Effector memory CD8-positive, alpha-beta T cell (primary cell): Measurements from ENCODE around the gene MGLL.
A peak's percentile ranks its signal among the peaks of the same experiment; 100 is the strongest.

ENCODE experiments used
- ATAC-seq: fragments of 150-1000 bp; cut with Tn5 transposase; replicated peaks from 2 replicates; pipeline ENCODE4 v1.10.0; 2021; ENCODE audit warnings: mild to moderate bottlenecking, moderate library complexity
- DNase-seq, 3 experiments: peaks; one replicate each; pipeline ENCODE4 v3.0.0; 2021
- H3K27ac Mint-ChIP-seq, 2 donors: one replicate each; pipeline ENCODE4 v1.8.0; 2022; ENCODE audit warnings: mild to moderate bottlenecking in 2 of 2, mixed read lengths in 2 of 2, moderate library complexity in 2 of 2
- H3K27me3 Mint-ChIP-seq, 2 donors: one replicate each; pipeline ENCODE4 v1.8.0; 2022; ENCODE audit warnings: mixed read lengths in 2 of 2
- H3K36me3 Mint-ChIP-seq: one replicate; pipeline ENCODE4 v1.8.0; 2022; ENCODE audit warnings: mild to moderate bottlenecking, moderate library complexity, mixed read lengths; ENCODE audit not compliant: insufficient read depth
- H3K4me1 Mint-ChIP-seq, 2 donors: one replicate each; pipeline ENCODE4 v1.8.0; 2022; ENCODE audit warnings: low read depth in 2 of 2, mixed read lengths in 2 of 2
- H3K4me3 Mint-ChIP-seq, 2 donors: one replicate each; pipeline ENCODE4 v1.8.0; 2022; ENCODE audit warnings: mild to moderate bottlenecking in 2 of 2, mixed read lengths in 2 of 2, moderate library complexity in 2 of 2
- H3K9me3 Mint-ChIP-seq, 2 donors: one replicate each; pipeline ENCODE4 v1.8.0; 2022; ENCODE audit warnings: mixed read lengths in 2 of 2

The MGLL gene

GRCh38 chr3:127747066-127747465 is 75.2 kb downstream of the MGLL start:
- H3K27me3 Mint-ChIP-seq, result peaks cover 22 to 37% of the 10 kb centered on the region in 2 donors
- H3K9me3 Mint-ChIP-seq, result no peaks in the 10 kb centered on the region
- H3K27ac Mint-ChIP-seq, result no peak overlapping the region
- DNase-seq, result no peak
- no peaks in the 10 kb centered on the region for H3K4me1 Mint-ChIP-seq
- H3K36me3 Mint-ChIP-seq, result no peaks in the 10 kb centered on the region
- no peak overlapping the region for H3K4me3 Mint-ChIP-seq
- ATAC-seq, result no peak

- H3K27ac Mint-ChIP-seq, result no peak overlapping the region
- peaks cover 22 to 37% of the 10 kb centered on the region in 2 donors for H3K27me3 Mint-ChIP-seq
- H3K9me3 Mint-ChIP-seq, result no peaks in the 10 kb centered on the region
- H3K4me3 Mint-ChIP-seq, result no peak overlapping the region
- no peaks in the 10 kb centered on the region for H3K4me1 Mint-ChIP-seq
- no peak for ATAC-seq
- DNase-seq, result no peak
- no peaks in the 10 kb centered on the region for H3K36me3 Mint-ChIP-seq
Observed at GRCh38 chr3:127746400-127747057, 75.8 kb downstream of the MGLL start.

GRCh38 chr3:127745656-127746399 is 76.5 kb downstream of the MGLL start:
- H3K4me3 Mint-ChIP-seq, result no peak overlapping the region
- no peak for ATAC-seq
- no peaks in the 10 kb centered on the region for H3K4me1 Mint-ChIP-seq
- no peak for DNase-seq
- no peaks in the 10 kb centered on the region for H3K9me3 Mint-ChIP-seq
- H3K27ac Mint-ChIP-seq, result no peak overlapping the region
- H3K27me3 Mint-ChIP-seq, result peaks cover 17 to 38% of the 10 kb centered on the region in 2 donors
- H3K36me3 Mint-ChIP-seq, result no peaks in the 10 kb centered on the region

- Mint-ChIP-seq H3K27me3 (peaks cover 14 to 38% of the 10 kb centered on the region in 2 donors), H3K4me3 (no peak overlapping the region), H3K4me1 (no peaks in the 10 kb centered on the region), H3K36me3 (no peaks in the 10 kb centered on the region), H3K9me3 (no peaks in the 10 kb centered on the region), H3K27ac (peak overlapping the region in 1 of 2 donors; percentile 36)
- DNase-seq (no peak), ATAC-seq (no peak)
Observed at GRCh38 chr3:127744875-127745274, 77.4 kb downstream of the MGLL start.

- no peaks in the 10 kb centered on the region for H3K36me3 Mint-ChIP-seq
- ATAC-seq (no peak), DNase-seq (no peak)
- H3K4me3 Mint-ChIP-seq, result no peak overlapping the region
- H3K9me3 Mint-ChIP-seq, result no peaks in the 10 kb centered on the region
- H3K27ac Mint-ChIP-seq, result peak overlapping the region in 1 of 2 donors; percentile 36
- no peaks in the 10 kb centered on the region for H3K4me1 Mint-ChIP-seq
- peaks cover 14 to 33% of the 10 kb centered on the region in 2 donors for H3K27me3 Mint-ChIP-seq
Observed at GRCh38 chr3:127744253-127744815, 78.0 kb downstream of the MGLL start.

- Mint-ChIP-seq H3K27me3 (peaks cover 14 to 26% of the 10 kb centered on the region in 2 donors), H3K36me3 (no peaks in the 10 kb centered on the region), H3K9me3 (no peaks in the 10 kb centered on the region), H3K4me1 (no peaks in the 10 kb centered on the region), H3K27ac (no peak overlapping the region), H3K4me3 (no peak overlapping the region)
- ATAC-seq (no peak), DNase-seq (no peak)
Observed at GRCh38 chr3:127743351-127744252, 78.7 kb downstream of the MGLL start.

GRCh38 chr3:127742580-127742979 is 79.7 kb downstream of the MGLL start:
- Mint-ChIP-seq H3K27me3 (peaks cover 14 to 23% of the 10 kb centered on the region in 2 donors), H3K4me3 (no peak overlapping the region), H3K27ac (no peak overlapping the region), H3K36me3 (no peaks in the 10 kb centered on the region), H3K4me1 (no peaks in the 10 kb centered on the region), H3K9me3 (no peaks in the 10 kb centered on the region)
- ATAC-seq, result no peak
- DNase-seq, result no peak

- no peak for DNase-seq
- H3K9me3 Mint-ChIP-seq, result no peaks in the 10 kb centered on the region
- no peak overlapping the region for H3K27ac Mint-ChIP-seq
- H3K4me3 Mint-ChIP-seq, result no peak overlapping the region
- no peaks in the 10 kb centered on the region for H3K36me3 Mint-ChIP-seq
- H3K4me1 Mint-ChIP-seq, result no peaks in the 10 kb centered on the region
- ATAC-seq, result no peak
- peaks cover 7 to 14% of the 10 kb centered on the region in 2 donors for H3K27me3 Mint-ChIP-seq
Observed at GRCh38 chr3:127741690-127742089, 80.6 kb downstream of the MGLL start.

GRCh38 chr3:127741246-127741645 is 81.1 kb downstream of the MGLL start:
- no peaks in the 10 kb centered on the region for H3K9me3 Mint-ChIP-seq
- ATAC-seq (no peak), DNase-seq (no peak)
- no peaks in the 10 kb centered on the region for H3K4me1 Mint-ChIP-seq
- H3K27ac Mint-ChIP-seq, result no peak overlapping the region
- peaks cover 6 to 10% of the 10 kb centered on the region in 2 donors for H3K27me3 Mint-ChIP-seq
- H3K36me3 Mint-ChIP-seq, result no peaks in the 10 kb centered on the region
- no peak overlapping the region for H3K4me3 Mint-ChIP-seq

- H3K27ac Mint-ChIP-seq, result no peak overlapping the region
- peaks cover 6 to 10% of the 10 kb centered on the region in 2 donors for H3K27me3 Mint-ChIP-seq
- no peaks in the 10 kb centered on the region for H3K4me1 Mint-ChIP-seq
- no peak for DNase-seq
- H3K36me3 Mint-ChIP-seq, result no peaks in the 10 kb centered on the region
- H3K4me3 Mint-ChIP-seq, result no peak overlapping the region
- H3K9me3 Mint-ChIP-seq, result no peaks in the 10 kb centered on the region
- ATAC-seq, result no peak
Observed at GRCh38 chr3:127740136-127740915, 82.0 kb downstream of the MGLL start.

- Mint-ChIP-seq H3K9me3 (no peaks in the 10 kb centered on the region), H3K4me3 (no peak overlapping the region), H3K27ac (no peak overlapping the region), H3K27me3 (peaks cover 11 to 16% of the 10 kb centered on the region in 2 donors), H3K4me1 (peaks cover 0 to 1% of the 10 kb centered on the region in 2 donors), H3K36me3 (no peaks in the 10 kb centered on the region)
- ATAC-seq (no peak), DNase-seq (no peak)
Observed at GRCh38 chr3:127739347-127740135, 82.8 kb downstream of the MGLL start.

GRCh38 chr3:127738192-127738840 is 84.0 kb downstream of the MGLL start:
- no peaks in the 10 kb centered on the region for H3K9me3 Mint-ChIP-seq
- H3K27me3 Mint-ChIP-seq, result peaks cover 15 to 28% of the 10 kb centered on the region in 2 donors
- no peak for ATAC-seq
- DNase-seq, result no peak
- no peaks in the 10 kb centered on the region for H3K36me3 Mint-ChIP-seq
- H3K4me1 Mint-ChIP-seq, result peaks cover 0 to 1% of the 10 kb centered on the region in 2 donors
- H3K27ac Mint-ChIP-seq, result no peak overlapping the region
- H3K4me3 Mint-ChIP-seq, result no peak overlapping the region
